SK-N-SH (cell line): ENCODE results near the gene SPPL2C. TPM values are rescaled to one million over a fixed set of nuclear protein-coding genes. Genes with fewer than 3 reads are reported as not detected.

Source experiments
- CTCF ChIA-PET: fragments of 300-600, 350-600 bp; formaldehyde crosslinking; extraction: SDS; loops from one replicate; lab custom pipeline; 2021; lab: Yijun Ruan, JAX
- POLR2A ChIA-PET: fragments of 350-600 bp; sonication (Branson Sonifier 250); formaldehyde crosslinking; extraction: SDS; loops from one replicate; lab custom pipeline; 2020; ENCODE audit warnings: antibody characterized with exemption, inconsistent platforms; lab: Yijun Ruan, JAX
- DNase-seq: peaks from one replicate; pipeline ENCODE4 v3.0.0; 2012
- H2AFZ ChIP-seq: fragments of 200-600 bp; sonication (generic); 2 replicates; pipeline ENCODE4 v1.8.1; 2016; ENCODE audit warnings: antibody characterized with exemption, mild to moderate bottlenecking, low read depth
- H3F3A ChIP-seq: fragments of 200-600 bp; sonication (generic); replicated peaks from 2 replicates; pipeline ENCODE3; 2016; ENCODE audit warnings: antibody characterized with exemption, mild to moderate bottlenecking; ENCODE audit not compliant: insufficient read depth
- H3K27ac ChIP-seq, 2 experiments: fragments of 200-500 bp in 1 of 2; fragments of 200-600 bp in 1 of 2; sonication (Bioruptor generic) in 1 of 2; sonication (generic), shearing (Covaris generic) in 1 of 2; 2 replicates each; pipeline versions ENCODE4 v1.5.1 to v1.6.1; 2014 to 2016; ENCODE audit warnings: low read depth in 2 of 2, inconsistent platforms in 1 of 2, low read length in 1 of 2, mild to moderate bottlenecking in 1 of 2, mixed read lengths in 1 of 2
- H3K27me3 ChIP-seq: fragments of 200-600 bp; sonication (generic), shearing (Covaris generic); 2 replicates; pipeline ENCODE4 v1.6.1; 2016; ENCODE audit warnings: mixed run types; ENCODE audit not compliant: insufficient read depth
- H3K36me3 ChIP-seq, 2 experiments: fragments of 200-500 bp in 1 of 2; fragments of 200-600 bp in 1 of 2; sonication (Bioruptor generic) in 1 of 2; sonication (generic) in 1 of 2; replicated peaks in 1 of 2; 2 replicates each; pipeline versions ENCODE3 to v1.5.1; 2014 to 2016; ENCODE audit warnings: low read length in 1 of 2, mild to moderate bottlenecking in 1 of 2; ENCODE audit not compliant: insufficient read depth in 2 of 2, control insufficient read depth in 1 of 2
- H3K4me1 ChIP-seq, 2 experiments: fragments of 200-500 bp in 1 of 2; fragments of 200-600 bp in 1 of 2; sonication (Bioruptor generic) in 1 of 2; sonication (generic), shearing (Covaris generic) in 1 of 2; 2 replicates each; pipeline versions ENCODE4 v1.5.1 to v1.6.1; 2014 to 2016; ENCODE audit warnings: low read depth in 1 of 2, low read length in 1 of 2, mixed run types in 1 of 2; ENCODE audit not compliant: insufficient read depth in 2 of 2, control insufficient read depth in 1 of 2
- H3K4me2 ChIP-seq: fragments of 200-600 bp; sonication (generic), shearing (Covaris generic); 2 replicates; pipeline ENCODE4 v1.6.1; 2017; ENCODE audit warnings: mixed run types
- H3K4me3 ChIP-seq, 2 experiments: fragments of 200-500 bp in 1 of 2; fragments of 200-600 bp in 1 of 2; sonication (Bioruptor generic) in 1 of 2; sonication (generic), shearing (Covaris generic) in 1 of 2; 2 replicates each; pipeline versions ENCODE4 v1.5.1 to v1.8.1; 2014 to 2016; ENCODE audit warnings: low read depth in 2 of 2, inconsistent platforms in 1 of 2, low read length in 1 of 2, mild to moderate bottlenecking in 1 of 2, mixed read lengths in 1 of 2, moderate library complexity in 1 of 2
- H3K79me2 ChIP-seq: fragments of 200-600 bp; sonication (generic); 2 replicates; pipeline ENCODE4 v1.8.1; 2017; ENCODE audit warnings: mild to moderate bottlenecking; ENCODE audit not compliant: insufficient read depth
- H3K9ac ChIP-seq: fragments of 200-600 bp; sonication (generic); 2 replicates; pipeline ENCODE4 v1.6.1; 2017; ENCODE audit warnings: mixed run types
- H3K9me2 ChIP-seq: fragments of 200-600 bp; sonication (generic); 2 replicates; pipeline ENCODE4 v1.6.1; 2017; ENCODE audit warnings: mixed run types
- H3K9me3 ChIP-seq: fragments of 200-600 bp; sonication (generic); 2 replicates; pipeline ENCODE4 v1.6.1; 2017; ENCODE audit warnings: mixed run types, mild to moderate bottlenecking, moderate library complexity
- H4K20me1 ChIP-seq: fragments of 200-600 bp; sonication (generic); 2 replicates; pipeline ENCODE4 v1.6.1; 2017; ENCODE audit warnings: mild to moderate bottlenecking, mixed run types; ENCODE audit not compliant: insufficient read depth
- CTCF ChIP-seq: fragments of 200-600 bp; sonication (generic); IDR thresholded peaks from 2 replicates; pipeline ENCODE4 v1.6.1; 2017; ENCODE audit warnings: antibody characterized with exemption, mild to moderate bottlenecking, moderate library complexity
- ELF1 ChIP-seq: IDR thresholded peaks from 2 replicates; pipeline ENCODE4 v1.4.0; 2012
- EZH2phosphoT487 ChIP-seq: fragments of 200-600 bp; sonication (generic); IDR thresholded peaks from 2 replicates; pipeline ENCODE4 v1.6.1; 2017; ENCODE audit warnings: low read depth, mixed run types, mild to moderate bottlenecking, antibody characterized with exemption, moderate library complexity, borderline replicate concordance
- FOXM1 ChIP-seq: IDR thresholded peaks from 2 replicates; pipeline ENCODE4 v1.4.0; 2012; ENCODE audit warnings: low read depth, mild to moderate bottlenecking
- JUND ChIP-seq: IDR thresholded peaks from 2 replicates; pipeline ENCODE4 v1.4.0; 2012
- MAX ChIP-seq: IDR thresholded peaks from 2 replicates; pipeline ENCODE4 v1.4.0; 2012; ENCODE audit warnings: low read depth
- MXI1 ChIP-seq: IDR thresholded peaks from 2 replicates; pipeline ENCODE4 v1.6.1; 2012; ENCODE audit warnings: mild to moderate bottlenecking, low read depth, low read length, improper control_type of control experiment
- NFIC ChIP-seq: IDR thresholded peaks from 2 replicates; pipeline ENCODE4 v1.4.0; 2012; ENCODE audit warnings: borderline replicate concordance
- NRF1 ChIP-seq: IDR thresholded peaks from 2 replicates; pipeline ENCODE4 v1.6.1; 2012; ENCODE audit warnings: low read depth, mild to moderate bottlenecking, low read length
- POLR2AphosphoS5 ChIP-seq: IDR thresholded peaks from 2 replicates; pipeline ENCODE4 v1.6.1; 2012; ENCODE audit warnings: low read depth, low read length
- RAD21 ChIP-seq: IDR thresholded peaks from 2 replicates; pipeline ENCODE4 v1.6.1; 2012; ENCODE audit warnings: mild to moderate bottlenecking, low read length
- SIN3A ChIP-seq: IDR thresholded peaks from 2 replicates; pipeline ENCODE4 v1.6.1; 2012; ENCODE audit warnings: low read depth, mild to moderate bottlenecking, low read length, moderate library complexity, borderline replicate concordance
- SMC3 ChIP-seq: IDR thresholded peaks from 2 replicates; pipeline ENCODE4 v1.6.1; 2012; ENCODE audit warnings: low read depth, low read length, improper control_type of control experiment
- TCF12 ChIP-seq: IDR thresholded peaks from 2 replicates; pipeline ENCODE4 v1.4.0; 2012
- TEAD4 ChIP-seq: IDR thresholded peaks from 2 replicates; pipeline ENCODE4 v1.4.0; 2012; ENCODE audit warnings: mild to moderate bottlenecking, borderline replicate concordance; ENCODE audit not compliant: insufficient read depth
- WGBS: methylation state at CpG from one replicate; pipeline ENCODE4 v1.1.6; 2017; ENCODE audit warnings: low lambda C conversion rate; 5-methylcytosine and 5-hydroxymethylcytosine counted together
- polyA plus RNA-seq, 3 experiments: library from polyadenylated mRNA; depleted of rRNA; stranded (reverse); fragments of >200 nt; gene quantifications; 2 replicates each; pipeline ENCODE4 v1.2.3, GENCODE V29; 2012
- TF ChIP-seq, protein P1 (sequence below): IDR thresholded peaks from 2 replicates; pipeline ENCODE4 v1.4.0; 2012; ENCODE audit warnings: low read depth, borderline replicate concordance
- TF ChIP-seq, protein P2 (sequence below): IDR thresholded peaks from 2 replicates; pipeline ENCODE4; 2012

Gene SPPL2C
- polyA plus RNA-seq, 1 of the 3 experiments (the other 2 are of a cell fraction) = not detected

- Histone ChIP-seq H3K9me2 (no peaks in the 10 kb centered on the region), H3K4me3 (no peak overlapping the region), H3K36me3 (no peaks in the 10 kb centered on the region), H3K27me3 (peaks cover 11% of the 10 kb centered on the region; the same call in 1 of the 2 replicates), H3K27ac (no peak overlapping the region), H3K79me2 (no peaks in the 10 kb centered on the region), H3F3A (no peaks in the 10 kb centered on the region), H3K9me3 (no peaks in the 10 kb centered on the region), H3K4me1 (peaks cover 0 to 11% of the 10 kb centered on the region in 2 experiments; a peak in 1 of 4 replicates), H4K20me1 (no peaks in the 10 kb centered on the region), H3K4me2 (no peak overlapping the region), H3K9ac (no peak overlapping the region), H2AFZ (no peak overlapping the region)
- 68% methylated on average over 6 of the region's 6 CpGs for WGBS
- DNase-seq = no peak
- ChIA-PET CTCF (interaction anchor here (1.1 to 18.6 kb wide), 6 partner anchors 11 to 193 kb away, joined by 4 to 327 read pairs (median 86); partner anchors contain the start of genes CRHR1 and SPPL2C), POLR2A (no interaction called here)
- TF ChIP-seq SMC3 (no peak), MXI1 (no peak), EZH2phosphoT487 (no peak), MAX (no peak), NRF1 (no peak), RAD21 (no peak), POLR2AphosphoS5 (no peak), FOXM1 (no peak), JUND (no peak), SIN3A (no peak), ELF1 (no peak), TCF12 (no peak), TEAD4 (no peak), NFIC (no peak), CTCF (no peak)
- TF ChIP-seq, protein P1, sequence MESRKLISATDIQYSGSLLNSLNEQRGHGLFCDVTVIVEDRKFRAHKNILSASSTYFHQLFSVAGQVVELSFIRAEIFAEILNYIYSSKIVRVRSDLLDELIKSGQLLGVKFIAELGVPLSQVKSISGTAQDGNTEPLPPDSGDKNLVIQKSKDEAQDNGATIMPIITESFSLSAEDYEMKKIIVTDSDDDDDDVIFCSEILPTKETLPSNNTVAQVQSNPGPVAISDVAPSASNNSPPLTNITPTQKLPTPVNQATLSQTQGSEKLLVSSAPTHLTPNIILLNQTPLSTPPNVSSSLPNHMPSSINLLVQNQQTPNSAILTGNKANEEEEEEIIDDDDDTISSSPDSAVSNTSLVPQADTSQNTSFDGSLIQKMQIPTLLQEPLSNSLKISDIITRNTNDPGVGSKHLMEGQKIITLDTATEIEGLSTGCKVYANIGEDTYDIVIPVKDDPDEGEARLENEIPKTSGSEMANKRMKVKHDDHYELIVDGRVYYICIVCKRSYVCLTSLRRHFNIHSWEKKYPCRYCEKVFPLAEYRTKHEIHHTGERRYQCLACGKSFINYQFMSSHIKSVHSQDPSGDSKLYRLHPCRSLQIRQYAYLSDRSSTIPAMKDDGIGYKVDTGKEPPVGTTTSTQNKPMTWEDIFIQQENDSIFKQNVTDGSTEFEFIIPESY = no peak
- TF ChIP-seq, protein P2, sequence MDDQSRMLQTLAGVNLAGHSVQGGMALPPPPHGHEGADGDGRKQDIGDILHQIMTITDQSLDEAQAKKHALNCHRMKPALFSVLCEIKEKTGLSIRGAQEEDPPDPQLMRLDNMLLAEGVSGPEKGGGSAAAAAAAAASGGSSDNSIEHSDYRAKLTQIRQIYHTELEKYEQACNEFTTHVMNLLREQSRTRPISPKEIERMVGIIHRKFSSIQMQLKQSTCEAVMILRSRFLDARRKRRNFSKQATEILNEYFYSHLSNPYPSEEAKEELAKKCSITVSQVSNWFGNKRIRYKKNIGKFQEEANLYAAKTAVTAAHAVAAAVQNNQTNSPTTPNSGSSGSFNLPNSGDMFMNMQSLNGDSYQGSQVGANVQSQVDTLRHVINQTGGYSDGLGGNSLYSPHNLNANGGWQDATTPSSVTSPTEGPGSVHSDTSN = no peak
Observed at GRCh38 chr17:45833920-45834319, 10.8 kb upstream of the SPPL2C start.
